ENCODE measurements around the gene CNTNAP5.

- TF ChIP-seq NFATC3 (CRISPR knock-in tag; IDR thresholded peaks at IDR 0.05) = no peak
- no peak for TF ChIP-seq ZBTB8A (CRISPR knock-in tag; IDR thresholded peaks at IDR 0.05; ENCODE audit: borderline replicate concordance, low read depth)
- TF ChIP-seq CBX5 (CRISPR knock-in tag; IDR thresholded peaks at IDR 0.05; ENCODE audit: borderline replicate concordance) = no peak
- no peak for TF ChIP-seq JUND (CRISPR knock-in tag; IDR thresholded peaks at IDR 0.05)
- TF ChIP-seq RNF2 (conservative IDR thresholded peaks at IDR 0.05; ENCODE audit: low read depth) = no peak
- TF ChIP-seq, protein P1, sequence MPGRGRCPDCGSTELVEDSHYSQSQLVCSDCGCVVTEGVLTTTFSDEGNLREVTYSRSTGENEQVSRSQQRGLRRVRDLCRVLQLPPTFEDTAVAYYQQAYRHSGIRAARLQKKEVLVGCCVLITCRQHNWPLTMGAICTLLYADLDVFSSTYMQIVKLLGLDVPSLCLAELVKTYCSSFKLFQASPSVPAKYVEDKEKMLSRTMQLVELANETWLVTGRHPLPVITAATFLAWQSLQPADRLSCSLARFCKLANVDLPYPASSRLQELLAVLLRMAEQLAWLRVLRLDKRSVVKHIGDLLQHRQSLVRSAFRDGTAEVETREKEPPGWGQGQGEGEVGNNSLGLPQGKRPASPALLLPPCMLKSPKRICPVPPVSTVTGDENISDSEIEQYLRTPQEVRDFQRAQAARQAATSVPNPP (CRISPR knock-in tag; IDR thresholded peaks at IDR 0.05) = no peak
- TF ChIP-seq, protein P2, sequence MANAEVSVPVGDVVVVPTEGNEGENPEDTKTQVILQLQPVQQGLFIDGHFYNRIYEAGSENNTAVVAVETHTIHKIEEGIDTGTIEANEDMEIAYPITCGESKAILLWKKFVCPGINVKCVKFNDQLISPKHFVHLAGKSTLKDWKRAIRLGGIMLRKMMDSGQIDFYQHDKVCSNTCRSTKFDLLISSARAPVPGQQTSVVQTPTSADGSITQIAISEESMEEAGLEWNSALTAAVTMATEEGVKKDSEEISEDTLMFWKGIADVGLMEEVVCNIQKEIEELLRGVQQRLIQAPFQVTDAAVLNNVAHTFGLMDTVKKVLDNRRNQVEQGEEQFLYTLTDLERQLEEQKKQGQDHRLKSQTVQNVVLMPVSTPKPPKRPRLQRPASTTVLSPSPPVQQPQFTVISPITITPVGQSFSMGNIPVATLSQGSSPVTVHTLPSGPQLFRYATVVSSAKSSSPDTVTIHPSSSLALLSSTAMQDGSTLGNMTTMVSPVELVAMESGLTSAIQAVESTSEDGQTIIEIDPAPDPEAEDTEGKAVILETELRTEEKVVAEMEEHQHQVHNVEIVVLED (CRISPR knock-in tag; IDR thresholded peaks at IDR 0.05; ENCODE audit: borderline replicate concordance) = no peak
- TF ChIP-seq CTCF (CRISPR knock-in tag; IDR thresholded peaks at IDR 0.05) = no peak
- TF ChIP-seq DR1 (CRISPR knock-in tag; IDR thresholded peaks at IDR 0.05) = no peak
- no peak for TF ChIP-seq JUN (CRISPR knock-in tag; IDR thresholded peaks at IDR 0.05)
- TF ChIP-seq PHF21A (CRISPR knock-in tag; IDR thresholded peaks at IDR 0.05) = no peak
- TF ChIP-seq EZH2 (conservative IDR thresholded peaks at IDR 0.05; ENCODE audit: low read depth, low read length) = no peak
- no peak for TF ChIP-seq POLR2A (IDR thresholded peaks at IDR 0.05; ENCODE audit: insufficient read depth in 1 of 2, low read depth in 2 of 2, low read length in 2 of 2)
- TF ChIP-seq MNT (IDR thresholded peaks at IDR 0.05) = no peak
These were observed 550.4 kb downstream of the CNTNAP5 start for GRCh38 chr2:124575497-124575896.
